GM12873 (cell line): Measurements from ENCODE around the gene MDM2.

Experiments
- CTCF ChIP-seq: IDR thresholded peaks from 2 replicates; pipeline ENCODE4 v1.5.1; 2012; ENCODE audit warnings: low read depth, mild to moderate bottlenecking, moderate library complexity, low read length, control low read depth; ENCODE audit not compliant: insufficient read depth; ENCODE audit errors: missing control alignments

MDM2 gene

GRCh38 chr12:68823696-68824095, 15.7 kb downstream of the MDM2 start:
- TF ChIP-seq CTCF = no peak

- TF ChIP-seq CTCF = no peak
These were observed 16.2 kb downstream of the MDM2 start for GRCh38 chr12:68824131-68824530.

GRCh38 chr12:68824597-68825250, 16.7 kb downstream of the MDM2 start:
- no peak for TF ChIP-seq CTCF

- TF ChIP-seq CTCF = no peak
These were observed 17.7 kb downstream of the MDM2 start for GRCh38 chr12:68825569-68826217.

- TF ChIP-seq CTCF = no peak
These were observed 20.1 kb downstream of the MDM2 start for GRCh38 chr12:68827895-68828671.

GRCh38 chr12:68828672-68829068, 20.7 kb downstream of the MDM2 start:
- TF ChIP-seq CTCF = no peak

GRCh38 chr12:68831272-68831671, 23.3 kb downstream of the MDM2 start:
- TF ChIP-seq CTCF = no peak
